ENCODE measurements around the gene ZNF732. TPM values are rescaled to one million over a fixed set of nuclear protein-coding genes. Genes with fewer than 3 reads are reported as not detected.

The ZNF732 gene
- total RNA-seq, 1 experiment from 2014 or later = not detected

DNA sequence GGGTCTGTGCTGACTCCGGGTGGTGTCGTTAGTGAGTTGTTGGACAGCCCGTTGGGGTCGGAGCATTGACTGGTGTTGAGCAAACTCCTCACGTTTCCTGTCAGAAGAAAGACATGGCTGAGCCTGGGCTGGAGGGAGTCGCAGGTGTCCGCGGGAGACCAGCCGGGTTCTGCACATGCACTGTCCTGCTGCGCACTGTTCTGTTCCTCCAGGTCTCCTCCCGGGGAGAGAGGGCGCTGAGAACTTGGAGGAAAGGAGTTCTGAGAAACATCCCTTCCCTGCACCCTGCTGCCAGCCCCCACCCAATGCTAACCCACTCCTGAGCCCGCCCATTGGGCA, 33.5 kb upstream of the ZNF732 start:
- BruUV-seq (replicated peaks) = no TSS peak
- Histone ChIP-seq H3K4me3 (replicated peaks in 1 of 2; ENCODE audit: low read depth in 1 of 2, low read length in 2 of 2) (no peak overlapping the region), H3K9ac (ENCODE audit: low read length) (no peak overlapping the region), H3K9me2 (ENCODE audit: insufficient read depth) (no peaks in the 10 kb centered on the region), H4K20me1 (ENCODE audit: insufficient read depth) (no peaks in the 10 kb centered on the region), H3K79me2 (ENCODE audit: insufficient read depth, low read length) (no peaks in the 10 kb centered on the region), H3K36me3 (ENCODE audit: control insufficient read depth in 1 of 2, insufficient read depth in 2 of 2, low read length in 2 of 2) (no peaks in the 10 kb centered on the region), H3K4me2 (ENCODE audit: low read length) (no peak overlapping the region), H3K4me1 (ENCODE audit: control insufficient read depth in 1 of 2, insufficient read depth in 2 of 2, low read length in 2 of 2) (no peaks in the 10 kb centered on the region), H3K27me3 (ENCODE audit: insufficient read depth, low read length) (no peaks in the 10 kb centered on the region), H3K9me3 (ENCODE audit: control insufficient read depth in 1 of 2, insufficient read depth in 1 of 2, low read depth in 1 of 2, low read length in 2 of 2) (peaks cover 0 to 7% of the 10 kb centered on the region in 2 experiments; a peak in 2 of 4 replicates), H3K27ac (ENCODE audit: low read depth, low read length) (no peak overlapping the region), H2AFZ (ENCODE audit: low read depth, low read length, poor library complexity, severe bottlenecking) (no peak overlapping the region)
- TF ChIP-seq EZH2 (IDR thresholded peaks at IDR 0.05) (no peak), FOSL1 (IDR thresholded peaks at IDR 0.05; ENCODE audit: low read depth) (no peak), POLR2A (IDR thresholded peaks at IDR 0.05; ENCODE audit: borderline replicate concordance, extremely low read depth, insufficient read depth, insufficient read length) (no peak), SIN3A (IDR thresholded peaks at IDR 0.05; ENCODE audit: low read depth) (no peak), ELF1 (IDR thresholded peaks at IDR 0.05; ENCODE audit: borderline replicate concordance, low read depth) (no peak), JUND (IDR thresholded peaks at IDR 0.05) (no peak)
- TF ChIP-seq, protein P1, sequence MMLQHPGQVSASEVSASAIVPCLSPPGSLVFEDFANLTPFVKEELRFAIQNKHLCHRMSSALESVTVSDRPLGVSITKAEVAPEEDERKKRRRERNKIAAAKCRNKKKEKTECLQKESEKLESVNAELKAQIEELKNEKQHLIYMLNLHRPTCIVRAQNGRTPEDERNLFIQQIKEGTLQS (IDR thresholded peaks at IDR 0.05) = no peak
- intact Hi-C loops (cut with micrococcal nuclease) = no loop called here
- ChIA-PET POLR2A (no interaction called here), RAD21 (ENCODE audit: low non-redundant PET in 1 of 2, low total read pairs in 2 of 2, uncharacterized antibody in 2 of 2, unreplicated experiment in 2 of 2) (no interaction called here), CTCF (no interaction called here)
- ATAC-seq = no peak
- no peak for DNase-seq (ENCODE audit: low read depth, low spot score)

DNA sequence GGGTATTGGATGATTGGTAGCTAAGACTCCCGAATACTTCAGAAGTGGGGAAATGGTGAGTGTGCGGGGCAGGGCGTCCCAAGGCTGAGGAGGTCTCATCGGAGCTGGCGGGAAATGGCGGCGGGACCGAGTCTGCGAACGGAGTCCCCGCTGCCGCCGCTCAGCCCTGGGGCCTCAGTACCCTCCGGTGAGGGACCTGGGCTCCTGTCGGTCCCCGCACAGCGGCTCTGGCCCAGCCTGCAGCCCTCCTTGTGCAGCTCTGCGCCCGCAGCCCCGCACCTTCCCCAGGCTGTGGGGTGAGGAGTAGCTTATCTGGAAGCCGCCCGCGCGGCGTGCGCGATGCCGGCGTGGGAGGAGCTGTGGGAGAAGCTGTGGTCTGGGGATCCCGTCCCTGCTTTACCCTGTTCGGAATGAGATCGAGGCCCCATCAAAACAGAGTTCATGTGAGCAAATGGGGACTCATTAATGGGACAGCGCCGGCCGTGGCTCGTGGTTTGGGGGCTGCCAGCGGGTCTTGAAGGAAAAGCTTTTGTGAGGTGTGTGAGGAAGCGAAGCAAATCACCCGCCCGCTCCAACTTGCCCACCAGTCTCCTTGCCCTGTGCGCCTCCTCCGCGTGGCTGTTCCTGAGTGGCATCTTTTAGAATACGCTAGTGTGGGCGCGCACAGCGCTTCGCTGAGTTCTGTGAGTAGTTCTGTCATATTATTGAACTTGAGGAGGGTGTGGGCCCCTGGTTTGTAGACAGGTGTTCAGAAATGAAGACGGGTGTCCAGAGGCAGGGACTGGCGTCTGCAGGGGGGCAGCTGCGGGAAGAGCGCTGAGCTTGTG, 32.9 kb upstream of the ZNF732 start:
- no peak overlapping the region for H2AFZ ChIP-seq (ENCODE audit: low read depth, low read length, poor library complexity, severe bottlenecking)
- ChIA-PET CTCF (no interaction called here), RAD21 (ENCODE audit: low non-redundant PET in 1 of 2, low total read pairs in 2 of 2, uncharacterized antibody in 2 of 2, unreplicated experiment in 2 of 2) (no interaction called here), POLR2A (no interaction called here)
- H3K79me2 ChIP-seq (ENCODE audit: insufficient read depth, low read length) = no peaks in the 10 kb centered on the region
- no peaks in the 10 kb centered on the region for H3K27me3 ChIP-seq (ENCODE audit: insufficient read depth, low read length)
- DNase-seq (ENCODE audit: low read depth, low spot score) = no peak
- no peak for TF ChIP-seq ZFX (IDR thresholded peaks at IDR 0.05)
- TF ChIP-seq YY1 (IDR thresholded peaks at IDR 0.05; ENCODE audit: extremely low read depth, insufficient replicate concordance, low read depth, low read length) = no peak
- TF ChIP-seq ELF1 (IDR thresholded peaks at IDR 0.05; ENCODE audit: borderline replicate concordance, low read depth) = no peak
- no peak for TF ChIP-seq EGR1 (IDR thresholded peaks at IDR 0.05; ENCODE audit: low read depth)
- no peak for TF ChIP-seq CBX3 (IDR thresholded peaks at IDR 0.05; ENCODE audit: low read depth)
- TF ChIP-seq, protein P2, sequence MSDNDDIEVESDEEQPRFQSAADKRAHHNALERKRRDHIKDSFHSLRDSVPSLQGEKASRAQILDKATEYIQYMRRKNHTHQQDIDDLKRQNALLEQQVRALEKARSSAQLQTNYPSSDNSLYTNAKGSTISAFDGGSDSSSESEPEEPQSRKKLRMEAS (IDR thresholded peaks at IDR 0.05) = no peak
- no TSS peak for BruUV-seq (replicated peaks)
- no peaks in the 10 kb centered on the region for H4K20me1 ChIP-seq (ENCODE audit: insufficient read depth)
- no peaks in the 10 kb centered on the region for H3K9me2 ChIP-seq (ENCODE audit: insufficient read depth)
- no peak overlapping the region for H3K4me3 ChIP-seq (replicated peaks in 1 of 2; ENCODE audit: low read depth in 1 of 2, low read length in 2 of 2)
- no peaks in the 10 kb centered on the region for H3K4me1 ChIP-seq (ENCODE audit: control insufficient read depth in 1 of 2, insufficient read depth in 2 of 2, low read length in 2 of 2)
- H3K9me3 ChIP-seq (ENCODE audit: control insufficient read depth in 1 of 2, insufficient read depth in 1 of 2, low read depth in 1 of 2, low read length in 2 of 2) = peaks cover 0 to 7% of the 10 kb centered on the region in 2 experiments; a peak in 2 of 4 replicates
- no peak for ATAC-seq
- no peak overlapping the region for H3K9ac ChIP-seq (ENCODE audit: low read length)
- H3K4me2 ChIP-seq (ENCODE audit: low read length) = no peak overlapping the region
- intact Hi-C loops (cut with micrococcal nuclease) = no loop called here
- no peaks in the 10 kb centered on the region for H3K36me3 ChIP-seq (ENCODE audit: control insufficient read depth in 1 of 2, insufficient read depth in 2 of 2, low read length in 2 of 2)
- H3K27ac ChIP-seq (ENCODE audit: low read depth, low read length) = no peak overlapping the region

All from HCT116 (cell line).